ENCODE results near the gene BOD1L2.

Gene BOD1L2

GRCh38 chr18:57131782-57132181 is 15.1 kb upstream of the BOD1L2 start:
- peaks cover 3% of the 10 kb centered on the region for H3K27me3 ChIP-seq (replicated peaks; ENCODE audit: control insufficient read depth, insufficient read depth, low read length)
- H3K9me3 ChIP-seq (ENCODE audit: control insufficient read depth, low read length): peaks cover 16% of the 10 kb centered on the region
- H3K4me3 ChIP-seq (ENCODE audit: low read length): no peak overlapping the region
- no peaks in the 10 kb centered on the region for H3K36me3 ChIP-seq (ENCODE audit: control insufficient read depth, insufficient read depth, low read length, severe bottlenecking)
- peaks cover 13% of the 10 kb centered on the region for H3K4me1 ChIP-seq (ENCODE audit: control insufficient read depth, insufficient read depth, low read length)
- no peak for DNase-seq (ENCODE audit: low read depth)
- no peak overlapping the region for H3K9ac ChIP-seq (ENCODE audit: low read length)

- H3K36me3 ChIP-seq (ENCODE audit: control insufficient read depth, insufficient read depth, low read length, severe bottlenecking): no peaks in the 10 kb centered on the region
- no peak overlapping the region for H3K4me3 ChIP-seq (ENCODE audit: low read length)
- H3K27me3 ChIP-seq (replicated peaks; ENCODE audit: control insufficient read depth, insufficient read depth, low read length): no peaks in the 10 kb centered on the region
- peaks cover 13% of the 10 kb centered on the region for H3K4me1 ChIP-seq (ENCODE audit: control insufficient read depth, insufficient read depth, low read length)
- peaks cover 14% of the 10 kb centered on the region for H3K9me3 ChIP-seq (ENCODE audit: control insufficient read depth, low read length)
- DNase-seq (ENCODE audit: low read depth): no peak
- no peak overlapping the region for H3K9ac ChIP-seq (ENCODE audit: low read length)
These were observed 12.2 kb upstream of the BOD1L2 start for GRCh38 chr18:57134618-57135135.

- Histone ChIP-seq H3K9me3 (ENCODE audit: control insufficient read depth, low read length) (peaks cover 17% of the 10 kb centered on the region), H3K4me3 (ENCODE audit: low read length) (no peak overlapping the region), H3K4me1 (ENCODE audit: control insufficient read depth, insufficient read depth, low read length) (peaks cover 13% of the 10 kb centered on the region), H3K9ac (ENCODE audit: low read length) (no peak overlapping the region), H3K36me3 (ENCODE audit: control insufficient read depth, insufficient read depth, low read length, severe bottlenecking) (no peaks in the 10 kb centered on the region), H3K27me3 (replicated peaks; ENCODE audit: control insufficient read depth, insufficient read depth, low read length) (no peaks in the 10 kb centered on the region)
- no peak for DNase-seq (ENCODE audit: low read depth)
These were observed 11.2 kb upstream of the BOD1L2 start for GRCh38 chr18:57135699-57136098.

GRCh38 chr18:57137847-57138246 is 9.0 kb upstream of the BOD1L2 start:
- no peaks in the 10 kb centered on the region for H3K36me3 ChIP-seq (ENCODE audit: control insufficient read depth, insufficient read depth, low read length, severe bottlenecking)
- no peak overlapping the region for H3K9ac ChIP-seq (ENCODE audit: low read length)
- no peak for DNase-seq (ENCODE audit: low read depth)
- no peak overlapping the region for H3K4me3 ChIP-seq (ENCODE audit: low read length)
- peaks cover 28% of the 10 kb centered on the region for H3K9me3 ChIP-seq (ENCODE audit: control insufficient read depth, low read length)
- H3K27me3 ChIP-seq (replicated peaks; ENCODE audit: control insufficient read depth, insufficient read depth, low read length): no peaks in the 10 kb centered on the region
- peaks cover 7% of the 10 kb centered on the region for H3K4me1 ChIP-seq (ENCODE audit: control insufficient read depth, insufficient read depth, low read length)

- Histone ChIP-seq H3K4me3 (ENCODE audit: low read length) (no peak overlapping the region), H3K9ac (ENCODE audit: low read length) (no peak overlapping the region), H3K27me3 (replicated peaks; ENCODE audit: control insufficient read depth, insufficient read depth, low read length) (peaks cover 14% of the 10 kb centered on the region), H3K4me1 (ENCODE audit: control insufficient read depth, insufficient read depth, low read length) (no peaks in the 10 kb centered on the region), H3K36me3 (ENCODE audit: control insufficient read depth, insufficient read depth, low read length, severe bottlenecking) (no peaks in the 10 kb centered on the region), H3K9me3 (ENCODE audit: control insufficient read depth, low read length) (peaks cover 27% of the 10 kb centered on the region)
- no peak for DNase-seq (ENCODE audit: low read depth)
These were observed 5.4 kb upstream of the BOD1L2 start for GRCh38 chr18:57141208-57142129.

- Histone ChIP-seq H3K36me3 (ENCODE audit: control insufficient read depth, insufficient read depth, low read length, severe bottlenecking) (no peaks in the 10 kb centered on the region), H3K9ac (ENCODE audit: low read length) (no peak overlapping the region), H3K4me1 (ENCODE audit: control insufficient read depth, insufficient read depth, low read length) (no peaks in the 10 kb centered on the region), H3K9me3 (ENCODE audit: control insufficient read depth, low read length) (peaks cover 24% of the 10 kb centered on the region), H3K27me3 (replicated peaks; ENCODE audit: control insufficient read depth, insufficient read depth, low read length) (peaks cover 14% of the 10 kb centered on the region), H3K4me3 (ENCODE audit: low read length) (no peak overlapping the region)
- no peak for DNase-seq (ENCODE audit: low read depth)
These were observed 4.6 kb upstream of the BOD1L2 start for GRCh38 chr18:57142324-57142723.

GRCh38 chr18:57143265-57143664 is 3.6 kb upstream of the BOD1L2 start:
- Histone ChIP-seq H3K9ac (ENCODE audit: low read length) (no peak overlapping the region), H3K36me3 (ENCODE audit: control insufficient read depth, insufficient read depth, low read length, severe bottlenecking) (no peaks in the 10 kb centered on the region), H3K4me3 (ENCODE audit: low read length) (no peak overlapping the region), H3K4me1 (ENCODE audit: control insufficient read depth, insufficient read depth, low read length) (no peaks in the 10 kb centered on the region), H3K27me3 (replicated peaks; ENCODE audit: control insufficient read depth, insufficient read depth, low read length) (peaks cover 19% of the 10 kb centered on the region), H3K9me3 (ENCODE audit: control insufficient read depth, low read length) (peaks cover 19% of the 10 kb centered on the region)
- no peak for DNase-seq (ENCODE audit: low read depth)

- no peaks in the 10 kb centered on the region for H3K36me3 ChIP-seq (ENCODE audit: control insufficient read depth, insufficient read depth, low read length, severe bottlenecking)
- H3K9ac ChIP-seq (ENCODE audit: low read length): no peak overlapping the region
- H3K4me1 ChIP-seq (ENCODE audit: control insufficient read depth, insufficient read depth, low read length): no peaks in the 10 kb centered on the region
- peaks cover 49% of the 10 kb centered on the region for H3K27me3 ChIP-seq (replicated peaks; ENCODE audit: control insufficient read depth, insufficient read depth, low read length)
- H3K9me3 ChIP-seq (ENCODE audit: control insufficient read depth, low read length): peaks cover 6% of the 10 kb centered on the region
- no peak for DNase-seq (ENCODE audit: low read depth)
- H3K4me3 ChIP-seq (ENCODE audit: low read length): no peak overlapping the region
These were observed 1.4 kb downstream of the BOD1L2 start for GRCh38 chr18:57148263-57148662.

GRCh38 chr18:57149051-57149450 is 2.2 kb downstream of the BOD1L2 start:
- DNase-seq (ENCODE audit: low read depth): no peak
- Histone ChIP-seq H3K9me3 (ENCODE audit: control insufficient read depth, low read length) (peaks cover 6% of the 10 kb centered on the region), H3K4me3 (ENCODE audit: low read length) (no peak overlapping the region), H3K4me1 (ENCODE audit: control insufficient read depth, insufficient read depth, low read length) (no peaks in the 10 kb centered on the region), H3K27me3 (replicated peaks; ENCODE audit: control insufficient read depth, insufficient read depth, low read length) (peaks cover 49% of the 10 kb centered on the region), H3K9ac (ENCODE audit: low read length) (no peak overlapping the region), H3K36me3 (ENCODE audit: control insufficient read depth, insufficient read depth, low read length, severe bottlenecking) (no peaks in the 10 kb centered on the region)

- H3K9me3 ChIP-seq (ENCODE audit: control insufficient read depth, low read length): peaks cover 6% of the 10 kb centered on the region
- H3K27me3 ChIP-seq (replicated peaks; ENCODE audit: control insufficient read depth, insufficient read depth, low read length): peaks cover 52% of the 10 kb centered on the region
- no peak overlapping the region for H3K4me3 ChIP-seq (ENCODE audit: low read length)
- no peak overlapping the region for H3K9ac ChIP-seq (ENCODE audit: low read length)
- H3K4me1 ChIP-seq (ENCODE audit: control insufficient read depth, insufficient read depth, low read length): no peaks in the 10 kb centered on the region
- H3K36me3 ChIP-seq (ENCODE audit: control insufficient read depth, insufficient read depth, low read length, severe bottlenecking): no peaks in the 10 kb centered on the region
- DNase-seq (ENCODE audit: low read depth): no peak
These were observed 2.6 kb downstream of the BOD1L2 start for GRCh38 chr18:57149531-57149930.

GRCh38 chr18:57150081-57150480 is 3.2 kb downstream of the BOD1L2 start:
- Histone ChIP-seq H3K27me3 (replicated peaks; ENCODE audit: control insufficient read depth, insufficient read depth, low read length) (peaks cover 49% of the 10 kb centered on the region), H3K4me1 (ENCODE audit: control insufficient read depth, insufficient read depth, low read length) (no peaks in the 10 kb centered on the region), H3K36me3 (ENCODE audit: control insufficient read depth, insufficient read depth, low read length, severe bottlenecking) (no peaks in the 10 kb centered on the region), H3K9ac (ENCODE audit: low read length) (no peak overlapping the region), H3K4me3 (ENCODE audit: low read length) (no peak overlapping the region), H3K9me3 (ENCODE audit: control insufficient read depth, low read length) (peaks cover 5% of the 10 kb centered on the region)
- DNase-seq (ENCODE audit: low read depth): no peak

All from adipocyte (in vitro differentiated cells).